HepG2 (cell line): ENCODE data around the gene INHBB. TPM values are rescaled to one million over a fixed set of nuclear protein-coding genes. Genes with fewer than 3 reads are reported as not detected.
A peak's percentile ranks its signal among the peaks of the same experiment; 100 is the strongest.

Source experiments
- NFRKB ChIP-seq: fragments of 450-650 bp; IDR thresholded peaks from 2 replicates; pipeline ENCODE4 v1.6.1; 2017
- SALL1 ChIP-seq: sonication (generic); formaldehyde crosslinking; IDR thresholded peaks from 2 replicates; pipeline ENCODE4 v1.8.0; 2022; ENCODE audit warnings: mild to moderate bottlenecking, missing genetic modification reagents
- SCMH1 ChIP-seq: sonication (generic); formaldehyde crosslinking; IDR thresholded peaks from 2 replicates; pipeline ENCODE4 v1.9.0; 2021; ENCODE audit warnings: missing genetic modification reagents, mild to moderate bottlenecking, borderline replicate concordance
- SMYD3 ChIP-seq: sonication (generic); formaldehyde crosslinking; IDR thresholded peaks from 2 replicates; pipeline ENCODE4 v1.8.1; 2023; ENCODE audit warnings: mild to moderate bottlenecking, missing genetic modification reagents
- SSRP1 ChIP-seq: IDR thresholded peaks from 2 replicates; pipeline ENCODE4 v1.6.1; 2016; ENCODE audit warnings: control low read depth
- ZNF766 ChIP-seq: sonication (generic); formaldehyde crosslinking; IDR thresholded peaks from 2 replicates; pipeline ENCODE4 v1.5.0; 2020; ENCODE audit warnings: missing genetic modification reagents, borderline replicate concordance
- polyA plus RNA-seq, 8 experiments: library from polyadenylated mRNA; depleted of rRNA in 3 of 8; stranded (reverse) in 7 of 8; unstranded in 1 of 8; fragments of >200 nt; fragmentation: Illumina TruSeq in 4 of 8; extraction: Trizol in 4 of 8; gene quantifications; 2 replicates each; pipeline versions ENCODE4 v1.2.1 to v1.2.3, GENCODE V29; 2011 to 2016; ENCODE audit warnings: low read depth in 4 of 8, missing spikeins in 1 of 8, mixed read lengths in 1 of 8; ENCODE audit not compliant: insufficient read depth in 1 of 8
- total RNA-seq, 5 experiments: library from RNA; depleted of rRNA; stranded (reverse); fragments of >200 nt; fragmentation: Illumina TruSeq; extraction: Trizol; gene quantifications; 2 replicates each; pipeline ENCODE4 v1.2.3, GENCODE V29; 2016; ENCODE audit warnings: low read depth in 1 of 5
- TF ChIP-seq, protein P1 (sequence below), 2 experiments: sonication (generic) in 1 of 2; formaldehyde crosslinking in 1 of 2; IDR thresholded peaks; 2 replicates each; pipeline versions ENCODE4 v1.4.0 to v1.6.1; 2018 to 2020; ENCODE audit warnings: missing genetic modification reagents in 2 of 2, borderline replicate concordance in 1 of 2, low read depth in 1 of 2, mild to moderate bottlenecking in 1 of 2, missing biosample characterization in 1 of 2
- TF ChIP-seq, protein P2 (sequence below): IDR thresholded peaks from 2 replicates; pipeline ENCODE4 v1.6.1; 2016; ENCODE audit warnings: missing compliant biosample characterization, missing genetic modification reagents, borderline replicate concordance
- TF ChIP-seq, protein P3 (sequence below), 2 experiments: fragments of 450-650 bp in 1 of 2; sonication (generic) in 1 of 2; formaldehyde crosslinking in 1 of 2; IDR thresholded peaks; 2 replicates each; pipeline versions ENCODE4 v1.6.1 to v1.8.0; 2016 to 2022; ENCODE audit warnings: antibody characterized with exemption in 1 of 2, mild to moderate bottlenecking in 1 of 2, missing genetic modification reagents in 1 of 2
- TF ChIP-seq, protein P4 (sequence below): sonication (generic); formaldehyde crosslinking; IDR thresholded peaks from 2 replicates; pipeline ENCODE4 v1.4.0; 2020; ENCODE audit warnings: mild to moderate bottlenecking, missing genetic modification reagents
- TF ChIP-seq, protein P5 (sequence below): IDR thresholded peaks from 2 replicates; pipeline ENCODE4 v1.6.1; 2012; ENCODE audit warnings: low read depth, low read length, improper control_type of control experiment

INHBB gene
- total and polyA plus RNA-seq, 2 of the 13 experiments (the other 11 are each of a cell fraction or from before 2014, with no cell fraction given), result 0.20 to 1.7 TPM

DNA sequence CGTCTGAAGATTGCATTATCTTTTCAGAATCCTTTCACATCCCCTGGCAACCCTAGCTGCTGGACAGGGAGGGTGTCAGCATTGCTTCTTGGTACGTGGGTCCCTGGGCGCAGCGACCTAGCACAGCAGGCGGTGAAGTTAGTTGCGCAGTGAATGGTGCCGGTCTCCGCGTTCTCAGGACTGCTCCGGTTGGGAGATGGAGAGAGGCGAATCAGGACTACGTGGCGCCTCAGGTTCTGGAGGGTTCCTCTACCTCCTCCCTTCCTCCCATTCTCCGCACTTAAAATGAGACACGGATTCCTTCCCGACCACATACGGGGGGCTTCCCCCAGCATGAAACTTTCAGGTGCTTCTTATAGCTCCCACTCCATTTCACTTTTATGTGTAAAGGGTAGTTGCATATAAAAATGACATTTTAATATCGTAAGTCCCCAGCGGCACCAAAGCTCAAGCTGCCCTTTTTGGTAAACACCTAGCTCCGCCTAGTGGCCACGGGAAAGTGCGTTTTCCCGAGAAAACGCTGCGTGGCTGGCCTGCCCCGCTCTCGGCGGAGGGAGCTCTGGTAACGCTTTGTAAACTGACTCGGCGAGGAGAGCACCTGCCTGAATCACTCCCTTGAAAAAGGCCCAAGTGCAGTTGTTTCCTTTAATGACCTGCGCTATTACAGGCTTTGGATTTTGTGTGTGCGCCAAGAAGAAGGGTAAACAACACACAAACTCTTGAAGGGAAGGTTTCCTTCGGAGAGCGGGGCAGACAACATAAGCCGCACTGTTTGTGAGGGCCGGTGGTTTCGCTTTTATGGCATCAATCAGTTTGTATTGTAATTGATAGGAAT lies 32.9 kb upstream of the INHBB start (continued):
- TF ChIP-seq, protein P1, sequence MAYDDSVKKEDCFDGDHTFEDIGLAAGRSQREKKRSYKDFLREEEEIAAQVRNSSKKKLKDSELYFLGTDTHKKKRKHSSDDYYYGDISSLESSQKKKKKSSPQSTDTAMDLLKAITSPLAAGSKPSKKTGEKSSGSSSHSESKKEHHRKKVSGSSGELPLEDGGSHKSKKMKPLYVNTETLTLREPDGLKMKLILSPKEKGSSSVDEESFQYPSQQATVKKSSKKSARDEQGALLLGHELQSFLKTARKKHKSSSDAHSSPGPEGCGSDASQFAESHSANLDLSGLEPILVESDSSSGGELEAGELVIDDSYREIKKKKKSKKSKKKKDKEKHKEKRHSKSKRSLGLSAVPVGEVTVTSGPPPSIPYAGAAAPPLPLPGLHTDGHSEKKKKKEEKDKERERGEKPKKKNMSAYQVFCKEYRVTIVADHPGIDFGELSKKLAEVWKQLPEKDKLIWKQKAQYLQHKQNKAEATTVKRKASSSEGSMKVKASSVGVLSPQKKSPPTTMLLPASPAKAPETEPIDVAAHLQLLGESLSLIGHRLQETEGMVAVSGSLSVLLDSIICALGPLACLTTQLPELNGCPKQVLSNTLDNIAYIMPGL (CRISPR knock-in tag; IDR thresholded peaks at IDR 0.05; ENCODE audit: borderline replicate concordance in 1 of 2, low read depth in 1 of 2), result peak; percentile 81 to 94
- TF ChIP-seq SCMH1 (CRISPR knock-in tag) (no peak), ZNF766 (CRISPR knock-in tag) (no peak), SMYD3 (CRISPR knock-in tag) (no peak), SALL1 (CRISPR knock-in tag) (peak; percentile 39; the same call in 1 of the 2 replicates), NFRKB (no peak), SSRP1 (no peak)
- TF ChIP-seq, protein P2, sequence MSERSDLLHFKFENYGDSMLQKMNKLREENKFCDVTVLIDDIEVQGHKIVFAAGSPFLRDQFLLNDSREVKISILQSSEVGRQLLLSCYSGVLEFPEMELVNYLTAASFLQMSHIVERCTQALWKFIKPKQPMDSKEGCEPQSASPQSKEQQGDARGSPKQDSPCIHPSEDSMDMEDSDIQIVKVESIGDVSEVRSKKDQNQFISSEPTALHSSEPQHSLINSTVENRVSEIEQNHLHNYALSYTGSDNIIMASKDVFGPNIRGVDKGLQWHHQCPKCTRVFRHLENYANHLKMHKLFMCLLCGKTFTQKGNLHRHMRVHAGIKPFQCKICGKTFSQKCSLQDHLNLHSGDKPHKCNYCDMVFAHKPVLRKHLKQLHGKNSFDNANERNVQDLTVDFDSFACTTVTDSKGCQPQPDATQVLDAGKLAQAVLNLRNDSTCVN (CRISPR knock-in tag), result peak; percentile 13; the same call in 1 of the 2 replicates
- TF ChIP-seq, protein P3, sequence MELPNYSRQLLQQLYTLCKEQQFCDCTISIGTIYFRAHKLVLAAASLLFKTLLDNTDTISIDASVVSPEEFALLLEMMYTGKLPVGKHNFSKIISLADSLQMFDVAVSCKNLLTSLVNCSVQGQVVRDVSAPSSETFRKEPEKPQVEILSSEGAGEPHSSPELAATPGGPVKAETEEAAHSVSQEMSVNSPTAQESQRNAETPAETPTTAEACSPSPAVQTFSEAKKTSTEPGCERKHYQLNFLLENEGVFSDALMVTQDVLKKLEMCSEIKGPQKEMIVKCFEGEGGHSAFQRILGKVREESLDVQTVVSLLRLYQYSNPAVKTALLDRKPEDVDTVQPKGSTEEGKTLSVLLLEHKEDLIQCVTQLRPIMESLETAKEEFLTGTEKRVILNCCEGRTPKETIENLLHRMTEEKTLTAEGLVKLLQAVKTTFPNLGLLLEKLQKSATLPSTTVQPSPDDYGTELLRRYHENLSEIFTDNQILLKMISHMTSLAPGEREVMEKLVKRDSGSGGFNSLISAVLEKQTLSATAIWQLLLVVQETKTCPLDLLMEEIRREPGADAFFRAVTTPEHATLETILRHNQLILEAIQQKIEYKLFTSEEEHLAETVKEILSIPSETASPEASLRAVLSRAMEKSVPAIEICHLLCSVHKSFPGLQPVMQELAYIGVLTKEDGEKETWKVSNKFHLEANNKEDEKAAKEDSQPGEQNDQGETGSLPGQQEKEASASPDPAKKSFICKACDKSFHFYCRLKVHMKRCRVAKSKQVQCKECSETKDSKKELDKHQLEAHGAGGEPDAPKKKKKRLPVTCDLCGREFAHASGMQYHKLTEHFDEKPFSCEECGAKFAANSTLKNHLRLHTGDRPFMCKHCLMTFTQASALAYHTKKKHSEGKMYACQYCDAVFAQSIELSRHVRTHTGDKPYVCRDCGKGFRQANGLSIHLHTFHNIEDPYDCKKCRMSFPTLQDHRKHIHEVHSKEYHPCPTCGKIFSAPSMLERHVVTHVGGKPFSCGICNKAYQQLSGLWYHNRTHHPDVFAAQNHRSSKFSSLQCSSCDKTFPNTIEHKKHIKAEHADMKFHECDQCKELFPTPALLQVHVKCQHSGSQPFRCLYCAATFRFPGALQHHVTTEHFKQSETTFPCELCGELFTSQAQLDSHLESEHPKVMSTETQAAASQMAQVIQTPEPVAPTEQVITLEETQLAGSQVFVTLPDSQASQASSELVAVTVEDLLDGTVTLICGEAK (IDR thresholded peaks at IDR 0.05), result no peak
- TF ChIP-seq, protein P3 (CRISPR knock-in tag; IDR thresholded peaks at IDR 0.05), result no peak
- TF ChIP-seq, protein P4, sequence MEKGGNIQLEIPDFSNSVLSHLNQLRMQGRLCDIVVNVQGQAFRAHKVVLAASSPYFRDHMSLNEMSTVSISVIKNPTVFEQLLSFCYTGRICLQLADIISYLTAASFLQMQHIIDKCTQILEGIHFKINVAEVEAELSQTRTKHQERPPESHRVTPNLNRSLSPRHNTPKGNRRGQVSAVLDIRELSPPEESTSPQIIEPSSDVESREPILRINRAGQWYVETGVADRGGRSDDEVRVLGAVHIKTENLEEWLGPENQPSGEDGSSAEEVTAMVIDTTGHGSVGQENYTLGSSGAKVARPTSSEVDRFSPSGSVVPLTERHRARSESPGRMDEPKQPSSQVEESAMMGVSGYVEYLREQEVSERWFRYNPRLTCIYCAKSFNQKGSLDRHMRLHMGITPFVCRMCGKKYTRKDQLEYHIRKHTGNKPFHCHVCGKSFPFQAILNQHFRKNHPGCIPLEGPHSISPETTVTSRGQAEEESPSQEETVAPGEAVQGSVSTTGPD (CRISPR knock-in tag), result no peak
- TF ChIP-seq, protein P5, sequence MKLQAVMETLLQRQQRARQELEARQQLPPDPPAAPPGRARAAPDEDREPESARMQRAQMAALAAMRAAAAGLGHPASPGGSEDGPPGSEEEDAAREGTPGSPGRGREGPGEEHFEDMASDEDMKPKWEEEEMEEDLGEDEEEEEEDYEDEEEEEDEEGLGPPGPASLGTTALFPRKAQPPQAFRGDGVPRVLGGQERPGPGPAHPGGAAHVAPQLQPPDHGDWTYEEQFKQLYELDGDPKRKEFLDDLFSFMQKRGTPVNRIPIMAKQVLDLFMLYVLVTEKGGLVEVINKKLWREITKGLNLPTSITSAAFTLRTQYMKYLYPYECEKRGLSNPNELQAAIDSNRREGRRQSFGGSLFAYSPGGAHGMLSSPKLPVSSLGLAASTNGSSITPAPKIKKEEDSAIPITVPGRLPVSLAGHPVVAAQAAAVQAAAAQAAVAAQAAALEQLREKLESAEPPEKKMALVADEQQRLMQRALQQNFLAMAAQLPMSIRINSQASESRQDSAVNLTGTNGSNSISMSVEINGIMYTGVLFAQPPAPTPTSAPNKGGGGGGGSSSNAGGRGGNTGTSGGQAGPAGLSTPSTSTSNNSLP, result peak; percentile 33; the same call in 1 of the 2 replicates
